Type B pancreatic cell (in vitro differentiated cells): ENCODE results near the gene GALC. TPM values are rescaled to one million over a fixed set of nuclear protein-coding genes. Genes with fewer than 3 reads are reported as not detected.

Source experiments
- DNase-seq: peaks from one replicate; pipeline ENCODE4 v3.0.0; 2021; ENCODE audit warnings: mixed read lengths; ENCODE audit not compliant: unreplicated experiment; ENCODE audit errors: extremely low spot score
- H3K27ac Mint-ChIP-seq: 2 replicates; pipeline ENCODE4 v1.8.0; 2021; ENCODE audit warnings: mild to moderate bottlenecking, mixed read lengths
- H3K27me3 Mint-ChIP-seq: 2 replicates; pipeline ENCODE4 v1.8.0; 2021; ENCODE audit warnings: mixed read lengths
- H3K36me3 Mint-ChIP-seq: 2 replicates; pipeline ENCODE4 v1.8.0; 2021; ENCODE audit warnings: mixed read lengths
- H3K4me1 Mint-ChIP-seq: one replicate; pipeline ENCODE4 v1.8.0; 2021; ENCODE audit warnings: mixed read lengths; ENCODE audit not compliant: unreplicated experiment
- H3K4me3 Mint-ChIP-seq: 2 replicates; pipeline ENCODE4 v1.8.0; 2021; ENCODE audit warnings: mild to moderate bottlenecking, mixed read lengths
- H3K9me3 Mint-ChIP-seq: 2 replicates; pipeline ENCODE4 v1.8.0; 2021; ENCODE audit warnings: mixed read lengths
- total RNA-seq: library from RNA; stranded (reverse); gene quantifications from 2 replicates; pipeline ENCODE4 v1.2.1, GENCODE V29; 2021; ENCODE audit warnings: low replicate concordance
- TF ChIP-seq, protein P1 (sequence below): fragments of 200-600 bp; sonication (generic); conservative IDR thresholded peaks from 2 replicates; pipeline ENCODE4 v1.5.0; 2021; ENCODE audit warnings: antibody characterized with exemption, mild to moderate bottlenecking

Gene GALC
- total RNA-seq, 1 donor from 2014 or later, result 18.5 TPM

DNA sequence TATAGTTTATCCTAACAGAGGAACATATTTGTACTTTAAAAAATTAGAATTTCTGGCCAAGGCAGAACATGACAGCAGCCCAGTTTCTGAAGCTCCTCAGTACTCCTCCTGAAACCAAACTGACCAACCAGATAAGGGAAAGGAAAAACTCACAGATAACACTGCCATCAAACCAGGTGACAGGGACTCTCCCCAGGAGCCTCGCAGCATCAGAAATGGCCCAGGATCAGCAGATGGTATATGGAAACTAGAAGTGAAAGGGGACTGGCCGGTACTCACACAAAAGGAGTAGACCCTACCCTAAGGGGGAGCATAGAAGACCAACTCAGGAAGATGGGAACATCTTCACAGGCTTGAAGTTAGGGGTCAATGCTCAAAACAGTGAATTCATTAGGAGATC is 22.0 kb downstream of the GALC start:
- TF ChIP-seq, protein P1, sequence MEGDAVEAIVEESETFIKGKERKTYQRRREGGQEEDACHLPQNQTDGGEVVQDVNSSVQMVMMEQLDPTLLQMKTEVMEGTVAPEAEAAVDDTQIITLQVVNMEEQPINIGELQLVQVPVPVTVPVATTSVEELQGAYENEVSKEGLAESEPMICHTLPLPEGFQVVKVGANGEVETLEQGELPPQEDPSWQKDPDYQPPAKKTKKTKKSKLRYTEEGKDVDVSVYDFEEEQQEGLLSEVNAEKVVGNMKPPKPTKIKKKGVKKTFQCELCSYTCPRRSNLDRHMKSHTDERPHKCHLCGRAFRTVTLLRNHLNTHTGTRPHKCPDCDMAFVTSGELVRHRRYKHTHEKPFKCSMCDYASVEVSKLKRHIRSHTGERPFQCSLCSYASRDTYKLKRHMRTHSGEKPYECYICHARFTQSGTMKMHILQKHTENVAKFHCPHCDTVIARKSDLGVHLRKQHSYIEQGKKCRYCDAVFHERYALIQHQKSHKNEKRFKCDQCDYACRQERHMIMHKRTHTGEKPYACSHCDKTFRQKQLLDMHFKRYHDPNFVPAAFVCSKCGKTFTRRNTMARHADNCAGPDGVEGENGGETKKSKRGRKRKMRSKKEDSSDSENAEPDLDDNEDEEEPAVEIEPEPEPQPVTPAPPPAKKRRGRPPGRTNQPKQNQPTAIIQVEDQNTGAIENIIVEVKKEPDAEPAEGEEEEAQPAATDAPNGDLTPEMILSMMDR, result no peak
- H3K27ac Mint-ChIP-seq, result no peak overlapping the region

DNA sequence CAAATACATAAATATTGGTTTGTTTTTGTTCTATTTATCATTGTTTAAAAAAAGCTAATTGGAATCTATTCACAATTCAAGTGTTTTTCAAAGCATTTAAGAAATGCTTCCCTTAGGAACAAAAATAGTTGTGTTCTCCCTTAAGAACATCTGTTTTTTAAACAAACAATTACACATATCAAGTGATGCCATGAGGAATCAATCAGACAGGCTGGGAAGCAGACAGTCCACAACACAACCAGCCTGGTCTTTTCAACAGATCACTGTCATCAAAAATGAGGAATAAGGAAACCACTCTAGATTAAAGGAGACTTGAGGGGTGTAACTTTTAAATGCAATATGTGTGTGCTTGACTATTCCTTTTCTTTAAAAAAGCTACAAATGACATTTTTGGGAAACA is 25.5 kb downstream of the GALC start:
- DNase-seq, result no peak
- TF ChIP-seq, protein P1, result no peak
- Mint-ChIP-seq H3K27me3 (no peaks in the 10 kb centered on the region), H3K4me3 (no peak overlapping the region), H3K9me3 (no peaks in the 10 kb centered on the region), H3K36me3 (peaks cover 3% of the 10 kb centered on the region), H3K4me1 (no peaks in the 10 kb centered on the region), H3K27ac (no peak overlapping the region)

More for the DNA sequence above, 22.0 kb downstream of the GALC start:
- DNase-seq, result no peak
- H3K4me3 Mint-ChIP-seq, result no peak overlapping the region
- no peaks in the 10 kb centered on the region for H3K27me3 Mint-ChIP-seq
- H3K4me1 Mint-ChIP-seq, result no peaks in the 10 kb centered on the region
- H3K9me3 Mint-ChIP-seq, result no peaks in the 10 kb centered on the region
- no peaks in the 10 kb centered on the region for H3K36me3 Mint-ChIP-seq

DNA sequence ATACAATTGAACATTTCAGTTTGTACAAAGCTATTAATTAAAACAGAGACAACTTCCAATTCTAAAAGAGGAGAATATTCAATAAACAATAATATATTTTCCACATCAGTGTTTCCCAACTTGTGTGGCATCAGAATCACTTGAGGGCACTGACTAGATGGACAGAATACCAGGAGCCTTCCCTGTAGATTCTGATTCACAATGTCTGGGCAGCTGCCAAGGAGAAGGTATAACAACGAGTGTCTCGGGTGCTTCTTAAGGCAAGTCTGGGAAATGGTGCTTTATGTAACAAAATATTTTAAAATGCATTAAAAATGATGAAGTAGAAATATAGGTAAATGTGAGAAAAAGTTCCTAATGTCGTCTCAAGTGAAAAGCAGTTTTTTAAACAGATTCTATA is 26.2 kb downstream of the GALC start:
- TF ChIP-seq, protein P1, result no peak
- Mint-ChIP-seq H3K9me3 (no peaks in the 10 kb centered on the region), H3K27ac (no peak overlapping the region)

DNA sequence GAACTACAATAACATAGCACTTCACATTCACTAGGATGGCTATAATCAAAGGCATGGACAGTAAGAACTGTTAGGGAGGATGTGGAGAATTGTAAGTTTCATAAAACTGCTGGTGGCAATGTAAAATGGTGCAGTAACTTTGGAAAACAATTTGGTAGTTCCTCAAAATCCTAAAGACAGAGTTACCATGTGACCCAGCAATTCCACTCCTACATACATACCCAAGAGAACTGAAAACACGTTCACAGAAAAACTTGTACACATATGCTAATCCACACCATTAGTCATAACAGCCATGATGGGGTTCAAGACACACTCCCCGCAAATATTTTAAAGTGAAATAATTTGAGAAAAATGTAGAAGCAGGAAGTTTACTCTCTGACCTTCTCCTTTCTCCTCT is 31.7 kb downstream of the GALC start:
- Mint-ChIP-seq H3K27ac (no peak overlapping the region), H3K4me1 (no peaks in the 10 kb centered on the region), H3K4me3 (no peak overlapping the region), H3K27me3 (no peaks in the 10 kb centered on the region), H3K9me3 (no peaks in the 10 kb centered on the region), H3K36me3 (peaks cover 19% of the 10 kb centered on the region)
- DNase-seq, result no peak
- TF ChIP-seq, protein P1, result no peak

More for the DNA sequence above, 26.2 kb downstream of the GALC start:
- no peak for DNase-seq
- Mint-ChIP-seq H3K27me3 (no peaks in the 10 kb centered on the region), H3K4me3 (no peak overlapping the region), H3K36me3 (peaks cover 3% of the 10 kb centered on the region), H3K4me1 (no peaks in the 10 kb centered on the region)

DNA sequence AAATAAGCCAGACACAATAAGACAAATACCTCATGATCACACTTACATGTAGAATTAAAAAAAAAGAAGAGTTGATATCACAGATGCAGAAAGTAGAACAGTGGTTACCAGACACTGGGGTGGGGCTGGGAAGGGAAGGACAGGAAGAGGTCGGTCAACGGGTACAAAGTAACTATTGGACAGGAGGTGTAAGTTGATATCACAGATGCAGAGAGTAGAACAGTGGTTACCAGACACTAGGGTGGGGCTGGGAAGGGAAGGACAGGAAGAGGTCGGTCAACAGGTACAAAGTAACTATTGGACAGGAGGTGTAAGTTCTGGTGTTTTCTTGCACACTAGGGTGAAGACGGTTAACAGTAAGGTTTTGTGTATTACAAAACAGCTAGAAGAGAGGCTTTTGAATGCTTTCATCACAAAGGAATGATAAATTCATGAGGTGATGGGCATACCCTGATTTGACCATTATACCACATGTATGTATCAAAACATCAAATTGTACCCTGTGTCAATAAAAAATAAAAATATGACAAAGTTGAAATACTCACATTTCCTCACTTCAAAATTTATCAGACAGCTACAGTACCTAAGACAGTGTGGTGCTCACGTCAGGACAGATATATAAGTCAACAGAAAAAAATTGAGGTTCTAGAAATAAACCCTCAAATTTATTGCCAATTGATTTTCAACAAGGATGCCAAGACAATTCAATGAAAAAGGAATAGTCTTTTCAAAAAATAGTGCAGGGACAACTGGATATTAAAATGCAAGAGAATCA is 32.8 kb downstream of the GALC start:
- Mint-ChIP-seq H3K27ac (no peak overlapping the region), H3K9me3 (no peaks in the 10 kb centered on the region), H3K4me1 (no peaks in the 10 kb centered on the region), H3K27me3 (no peaks in the 10 kb centered on the region), H3K36me3 (peaks cover 17% of the 10 kb centered on the region), H3K4me3 (no peak overlapping the region)
- no peak for DNase-seq
- TF ChIP-seq, protein P1, result no peak
